ENCODE measurements around the gene MMRN1.

Gene MMRN1

DNA sequence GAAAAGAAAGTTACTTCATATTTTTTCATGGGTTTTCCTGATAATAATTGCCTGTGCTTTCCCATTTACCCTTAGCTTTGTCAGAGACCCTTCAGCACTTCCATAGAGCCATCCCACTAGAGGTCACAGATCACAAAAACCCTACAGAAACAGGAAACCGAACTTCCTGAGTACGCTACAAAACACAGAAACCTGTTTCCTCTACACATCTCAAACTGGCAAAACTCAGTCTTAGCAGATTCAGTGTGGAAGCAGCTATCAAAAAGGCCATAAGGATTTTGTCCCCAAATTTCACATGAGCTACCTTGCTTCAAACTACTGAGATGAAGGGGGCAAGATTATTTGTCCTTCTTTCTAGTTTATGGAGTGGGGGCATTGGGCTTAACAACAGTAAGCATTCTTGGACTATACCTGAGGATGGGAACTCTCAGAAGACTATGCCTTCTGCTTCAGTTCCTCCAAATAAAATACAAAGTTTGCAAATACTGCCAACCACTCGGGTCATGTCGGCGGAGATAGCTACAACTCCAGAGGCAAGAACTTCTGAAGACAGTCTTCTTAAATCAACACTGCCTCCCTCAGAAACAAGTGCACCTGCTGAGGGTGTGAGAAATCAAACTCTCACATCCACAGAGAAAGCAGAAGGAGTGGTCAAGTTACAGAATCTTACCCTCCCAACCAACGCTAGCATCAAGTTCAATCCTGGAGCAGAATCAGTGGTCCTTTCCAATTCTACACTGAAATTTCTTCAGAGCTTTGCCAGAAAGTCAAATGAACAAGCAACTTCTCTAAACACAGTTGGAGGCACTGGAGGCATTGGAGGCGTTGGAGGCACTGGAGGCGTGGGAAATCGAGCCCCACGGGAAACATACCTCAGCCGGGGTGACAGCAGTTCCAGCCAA, at the start of gene MMRN1:
Gene MMRN1, plus strand, starts transcription at position 206 of the 902 bp plus-strand sequence. Its CDS starts 118 bp downstream, at position 324.
- no peak for DNase-seq

DNA sequence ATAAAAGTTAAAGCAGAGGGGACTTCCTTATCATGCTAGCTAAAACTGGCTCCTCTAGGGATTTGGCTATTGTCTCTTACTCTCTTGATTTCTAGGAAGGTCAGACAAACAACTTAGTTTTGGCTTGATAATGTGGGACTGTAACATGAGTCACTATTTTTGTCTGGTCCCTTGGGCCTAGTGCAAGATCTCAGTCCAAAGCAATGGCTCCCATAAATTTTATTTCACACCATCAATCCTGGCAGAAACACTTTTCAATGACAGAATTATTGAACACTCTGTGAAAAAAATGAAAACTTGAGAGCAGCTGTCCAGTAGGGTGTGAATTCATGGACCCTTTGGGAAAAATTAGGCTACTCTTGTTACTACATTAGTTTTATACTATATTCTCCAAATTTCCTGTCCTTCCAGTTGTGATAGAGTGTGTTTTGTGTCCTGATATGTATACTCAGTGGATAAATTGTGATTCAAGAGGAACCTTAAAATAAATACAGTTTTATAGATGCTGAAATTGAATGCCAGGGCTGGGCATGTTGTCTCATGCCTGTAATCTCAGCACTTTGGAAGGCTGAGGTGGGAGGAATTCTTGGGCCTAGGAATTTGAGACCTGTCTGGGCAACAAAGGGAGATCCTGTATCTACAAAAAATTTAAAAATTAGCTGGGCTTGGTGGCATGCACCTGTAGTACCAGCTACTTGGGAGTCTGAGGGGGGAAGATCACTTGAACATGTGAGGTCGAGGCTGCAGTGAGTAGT, 46.9 kb upstream of the MMRN1 start:
- DNase-seq = no peak

GRCh38 chr4:89855236-89855635, 39.4 kb upstream of the MMRN1 start:
- DNase-seq = no peak

DNA sequence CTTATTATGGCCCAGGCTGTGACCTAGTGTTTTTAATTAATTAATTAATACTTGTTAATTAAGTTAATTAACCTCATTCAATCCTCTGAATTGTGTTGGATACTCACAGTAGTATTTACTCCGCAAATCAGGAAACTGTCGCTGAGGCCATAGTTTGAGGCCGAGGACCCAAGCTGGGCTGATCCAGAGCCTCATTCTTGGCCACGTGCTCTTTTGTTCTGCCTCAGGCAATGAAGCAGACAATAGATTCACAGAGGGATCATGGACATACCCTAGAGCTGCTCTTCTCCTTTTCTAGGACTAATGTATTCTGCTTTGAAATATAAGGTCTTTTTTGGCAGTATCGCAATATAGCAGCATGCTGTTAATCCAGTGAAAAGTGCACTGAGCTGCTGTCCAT, 33.7 kb upstream of the MMRN1 start:
- DNase-seq = no peak

DNA sequence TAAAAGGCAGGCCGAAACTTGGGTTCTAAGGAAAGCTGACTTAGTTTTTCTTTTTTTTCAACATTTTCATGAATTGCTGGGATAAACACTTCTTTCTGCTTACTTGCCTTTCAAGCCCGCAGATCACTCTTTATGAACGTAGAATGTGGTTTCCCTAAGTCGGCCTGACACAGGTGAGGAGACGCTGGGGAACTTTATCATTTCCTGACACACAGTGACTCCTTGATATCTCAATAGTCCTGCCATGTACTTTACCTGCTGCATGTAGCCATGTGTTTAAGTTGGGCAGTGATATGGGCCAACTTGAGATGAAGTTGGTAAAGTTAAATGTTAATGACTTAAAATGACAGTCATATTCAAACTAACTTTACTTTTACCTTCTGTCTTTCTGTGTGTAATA, 31.1 kb upstream of the MMRN1 start:
- no peak for DNase-seq

DNA sequence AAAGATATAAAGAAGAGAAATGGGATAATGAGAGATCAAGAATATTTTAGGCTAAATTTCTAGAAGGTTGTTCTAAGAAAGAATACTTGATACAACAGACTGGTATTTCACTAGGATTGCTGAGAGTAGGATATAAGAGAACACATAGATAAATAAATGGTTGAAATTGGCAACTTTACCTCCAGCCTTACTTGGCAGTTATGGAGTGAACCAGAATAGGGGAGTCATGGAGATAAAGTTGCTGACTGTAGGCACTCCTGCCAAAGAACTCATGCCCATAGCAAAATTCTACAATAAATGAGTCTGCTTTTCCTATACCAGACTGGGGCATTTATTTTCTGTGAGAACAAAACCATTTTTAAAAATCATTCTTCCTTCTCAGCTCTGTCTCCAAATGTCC, 26.4 kb upstream of the MMRN1 start:
- DNase-seq = no peak

GRCh38 chr4:89868999-89869589, 25.6 kb upstream of the MMRN1 start:
- no peak for DNase-seq

- DNase-seq = no peak
Observed at GRCh38 chr4:89871211-89871610, 23.4 kb upstream of the MMRN1 start.

DNA sequence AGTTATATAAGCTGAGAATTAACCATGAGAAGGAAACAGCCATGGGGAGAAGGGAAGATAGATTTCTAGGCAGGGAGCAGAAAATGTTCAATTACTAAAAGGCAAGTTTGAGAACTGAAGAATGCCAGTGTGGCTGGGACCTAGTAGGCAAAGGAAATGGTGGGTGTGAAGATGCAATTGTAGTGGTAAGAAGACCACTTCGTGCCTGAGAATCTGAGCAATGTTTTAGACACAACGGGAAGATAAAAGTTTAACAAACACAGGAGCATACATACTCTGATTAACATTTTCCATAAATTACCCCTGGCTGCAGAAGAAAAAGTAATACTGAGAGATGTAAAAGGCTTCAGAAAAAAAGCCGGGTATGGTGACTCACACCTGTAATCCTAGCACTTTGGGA, 18.1 kb upstream of the MMRN1 start:
- DNase-seq = no peak

DNA sequence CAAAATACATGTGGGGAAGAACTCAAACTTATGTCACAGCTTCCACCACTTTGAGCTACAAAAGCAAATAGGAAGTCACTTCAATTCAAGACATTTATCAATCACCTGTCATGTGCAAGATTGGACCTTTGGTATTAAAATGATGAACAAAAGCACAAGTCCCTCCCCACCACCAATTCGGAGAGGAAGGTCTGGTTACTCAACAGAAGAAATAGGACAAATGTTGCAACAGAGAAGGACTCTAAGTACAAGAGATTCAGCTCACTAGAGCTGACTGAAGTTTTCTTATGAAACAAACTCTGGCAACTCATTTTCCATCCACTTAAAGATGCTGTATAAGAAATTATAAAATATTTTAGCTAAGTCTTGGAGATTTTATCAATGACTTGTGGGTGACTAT, 16.0 kb upstream of the MMRN1 start:
- DNase-seq = no peak

DNA sequence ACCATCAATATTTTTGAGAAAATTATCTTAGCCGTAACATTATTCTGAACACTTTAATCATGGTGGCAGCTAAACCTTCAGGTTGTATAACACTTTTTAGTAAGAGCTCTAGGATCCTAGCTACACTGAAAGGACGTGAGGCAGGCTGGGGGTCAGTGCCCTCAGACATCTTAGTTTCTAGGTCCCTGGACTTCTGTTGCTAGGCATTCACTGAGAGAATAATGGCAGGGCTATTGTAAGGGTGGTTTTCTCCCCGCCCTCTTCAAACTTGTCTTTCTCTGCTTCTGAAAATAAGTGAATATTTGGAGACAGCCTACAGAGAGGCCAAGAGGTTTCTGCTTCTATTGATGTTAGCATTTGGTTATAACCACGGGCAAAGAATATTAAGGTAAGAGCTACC, 15.4 kb upstream of the MMRN1 start:
- DNase-seq = no peak

DNA sequence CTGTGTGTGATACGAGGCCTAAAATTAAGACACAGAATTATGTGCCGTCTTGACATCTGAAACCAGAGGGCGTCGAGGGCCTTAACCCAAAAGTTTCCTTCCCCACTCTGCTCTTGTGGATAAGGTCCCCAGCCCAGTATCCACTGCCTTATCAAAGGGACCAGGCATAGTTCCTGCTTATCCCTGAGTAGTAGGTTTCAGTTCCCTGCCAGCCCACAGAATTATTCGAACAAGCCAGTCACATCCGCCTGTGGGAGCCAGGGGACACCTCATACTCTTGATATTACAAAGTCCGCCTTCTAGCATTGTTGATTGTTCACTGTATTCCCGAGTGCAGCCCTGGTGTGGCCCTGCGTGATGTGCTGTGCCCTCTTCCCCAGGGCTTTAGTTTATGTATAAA, 5.4 kb upstream of the MMRN1 start:
- no peak for DNase-seq

GRCh38 chr4:89897867-89898266, 3.2 kb downstream of the MMRN1 start:
- no peak for DNase-seq

DNA sequence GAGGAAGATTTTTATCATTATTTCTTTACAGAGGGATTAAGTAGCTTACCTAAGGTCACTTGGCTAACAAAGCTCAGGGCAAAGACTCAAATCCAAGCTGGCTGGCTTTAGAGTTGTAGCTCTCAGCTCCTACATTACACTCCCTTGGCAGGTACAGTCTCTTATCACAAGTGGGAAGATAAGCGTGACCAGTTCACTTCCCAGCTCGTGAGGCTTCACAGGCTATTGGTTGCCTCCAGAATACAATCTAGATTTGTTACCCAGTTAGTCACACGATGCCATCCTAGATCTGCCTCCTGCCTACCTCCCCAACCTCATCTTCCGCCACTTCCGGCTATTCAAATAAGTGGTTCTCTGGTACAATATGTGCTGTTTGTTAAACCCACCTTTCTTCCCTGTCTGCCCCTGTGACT, 3.7 kb downstream of the MMRN1 start:
- no peak for DNase-seq

DNA sequence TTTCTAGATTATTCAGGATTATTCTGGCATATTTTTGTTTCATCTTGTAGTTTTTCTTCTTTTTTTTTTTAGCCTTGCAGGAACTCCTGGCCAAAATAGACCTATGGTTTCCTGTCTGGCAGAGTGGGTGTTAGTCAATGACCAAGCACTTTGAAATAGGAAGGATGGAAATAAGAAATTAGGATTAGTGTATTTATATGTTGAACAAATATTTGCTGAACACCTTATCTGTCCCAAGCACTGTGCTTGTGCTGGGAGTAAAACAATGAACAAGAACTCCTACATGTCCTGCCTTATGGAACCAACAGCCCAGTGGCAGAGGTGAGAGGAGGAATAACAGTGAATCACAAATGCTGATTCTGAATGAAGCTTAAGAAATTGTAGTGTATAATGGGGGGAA, 4.5 kb downstream of the MMRN1 start:
- no peak for DNase-seq

- no peak for DNase-seq
Observed at GRCh38 chr4:89899854-89900253, 5.2 kb downstream of the MMRN1 start.

GRCh38 chr4:89901808-89902431, 7.3 kb downstream of the MMRN1 start:
- peak; percentile 41 for DNase-seq

GRCh38 chr4:89904524-89904923, 9.9 kb downstream of the MMRN1 start:
- no peak for DNase-seq

DNA sequence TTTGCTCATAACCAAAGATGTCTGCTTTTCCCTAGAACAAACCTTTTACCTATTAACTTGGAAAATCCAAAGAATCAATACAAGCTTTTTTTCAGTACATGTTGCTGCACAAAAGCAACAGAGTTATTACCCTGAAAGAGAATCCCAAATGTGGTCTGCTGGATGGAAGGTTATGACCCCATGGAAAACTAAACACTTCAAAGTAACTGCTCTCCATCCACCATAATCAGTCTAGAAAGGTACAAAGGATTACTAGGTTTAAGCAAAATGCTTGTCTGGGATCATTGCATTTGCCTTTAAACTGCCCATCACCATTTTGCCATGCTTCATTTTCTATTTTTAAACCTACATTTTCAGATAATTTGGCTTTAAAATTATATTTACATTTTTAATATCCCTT, 11.7 kb downstream of the MMRN1 start:
- DNase-seq = no peak

- no peak for DNase-seq
Observed at GRCh38 chr4:89906777-89907521, 12.3 kb downstream of the MMRN1 start.

- DNase-seq = no peak
Observed at GRCh38 chr4:89909889-89910288, 15.2 kb downstream of the MMRN1 start.

DNA sequence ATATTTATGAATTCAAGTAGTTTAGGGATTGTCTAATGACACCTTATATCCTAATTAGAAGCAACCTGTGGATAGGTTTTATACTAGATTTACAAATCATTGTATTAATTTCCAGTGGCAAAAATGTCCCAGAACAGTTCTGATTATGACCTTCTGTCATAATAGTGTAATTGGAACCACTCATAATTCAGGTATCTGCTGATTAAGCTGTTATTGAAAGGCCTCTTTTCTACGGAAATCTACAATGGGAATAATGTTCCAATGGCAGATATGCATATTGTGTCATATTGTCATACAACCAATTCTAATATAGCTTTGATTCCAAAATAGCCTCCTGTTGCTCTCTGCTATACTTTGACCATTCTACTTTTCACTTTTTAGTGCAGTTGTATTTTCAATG, 19.0 kb downstream of the MMRN1 start:
- DNase-seq = no peak
